ENCODE measurements around the gene PAK5.

DNA sequence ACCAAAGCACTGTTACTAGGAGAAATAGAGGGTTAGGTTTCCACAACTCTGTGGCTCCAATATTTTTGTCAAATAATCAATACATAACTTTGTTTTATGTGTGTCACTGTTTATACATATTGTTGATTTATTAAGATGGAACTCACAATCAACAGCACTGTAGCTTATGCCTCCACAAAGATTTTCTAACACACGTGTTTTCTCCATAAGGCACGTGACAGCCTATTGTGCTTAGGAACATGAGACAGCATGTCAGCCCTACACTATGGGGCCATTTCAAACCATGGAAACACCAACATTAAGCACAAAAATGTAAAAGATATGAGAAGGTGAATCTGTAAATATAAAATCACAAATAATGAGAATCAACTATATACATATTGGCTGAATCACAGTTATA, 127.0 kb downstream of the PAK5 start:
- TF ChIP-seq EZH2 (IDR thresholded peaks at IDR 0.05; ENCODE audit: low read length) (no peak), CTCF (optimal IDR thresholded peaks at IDR 0.05 in 1 of 3, IDR thresholded peaks at IDR 0.05 in 1 of 3, conservative IDR thresholded peaks at IDR 0.05 in 1 of 3; ENCODE audit: extremely low read depth in 1 of 3, insufficient read depth in 2 of 3, low read length in 3 of 3) (no peak)
